ENCODE measurements around the gene TPCN1.
A peak's percentile ranks its signal among the peaks of the same experiment; 100 is the strongest.

TPCN1 gene

GRCh38 chr12:113289361-113289760 is 68.1 kb downstream of the TPCN1 start:
- no peak for DNase-seq

DNA sequence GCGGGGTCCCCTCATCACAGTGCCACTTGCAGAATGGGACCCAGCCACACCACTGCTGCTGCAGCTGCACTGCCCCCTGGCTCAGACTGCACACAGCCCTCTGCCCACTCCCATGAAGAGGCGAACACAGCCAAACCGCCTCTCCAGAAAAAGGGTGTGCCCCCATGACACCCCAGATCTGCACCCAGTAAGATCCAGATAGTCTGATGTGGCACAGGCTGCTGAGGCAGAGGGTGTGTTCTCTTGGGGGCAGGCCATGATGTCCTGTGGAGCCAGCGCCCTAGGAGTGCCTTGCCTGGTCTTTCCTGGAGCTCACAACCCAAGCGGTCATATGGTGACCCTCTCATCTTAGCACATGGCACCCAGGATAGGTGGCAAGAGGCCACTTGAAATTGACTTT is 69.2 kb downstream of the TPCN1 start:
- no peak for DNase-seq

GRCh38 chr12:113291586-113291985 is 70.3 kb downstream of the TPCN1 start:
- DNase-seq = no peak

DNA sequence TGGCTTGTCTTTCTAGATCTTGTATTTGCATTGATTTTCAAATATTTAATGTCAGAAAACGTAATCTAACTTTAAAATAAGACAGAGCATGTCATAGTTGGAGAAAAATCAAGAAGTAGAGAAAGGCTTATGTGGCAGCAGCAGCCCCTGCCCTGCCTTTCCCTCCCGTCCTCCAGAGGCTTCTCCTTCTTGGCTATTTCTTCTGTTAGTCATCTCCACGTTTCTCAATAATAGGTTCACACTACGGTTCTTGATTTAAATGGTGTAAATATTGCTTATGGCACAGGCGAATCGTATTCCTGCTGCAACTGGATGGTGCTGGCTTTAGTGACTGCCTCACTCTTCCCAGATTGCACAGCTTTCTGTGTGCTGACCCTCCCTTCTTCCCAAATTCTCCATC is 70.8 kb downstream of the TPCN1 start:
- peak; percentile 63 for DNase-seq

DNA sequence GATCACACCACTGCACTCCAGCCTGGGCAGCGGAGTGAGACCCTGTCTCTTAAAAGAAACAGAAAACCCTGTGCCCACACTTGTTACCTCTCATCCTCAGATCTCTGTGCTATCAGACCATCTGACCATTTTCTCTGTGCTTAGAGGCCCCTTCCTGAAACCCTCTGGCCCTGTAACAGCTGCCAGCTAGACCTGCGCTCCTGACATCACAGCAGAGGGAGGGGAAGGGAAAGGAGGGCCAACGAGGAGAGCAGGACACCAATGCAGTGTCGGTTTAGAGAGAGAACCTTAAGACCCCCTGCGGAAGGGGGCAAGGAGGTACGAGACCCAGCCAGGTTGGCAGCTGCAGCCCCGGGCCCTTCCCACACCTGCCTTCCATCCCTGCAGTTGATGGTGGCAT is 71.3 kb downstream of the TPCN1 start:
- DNase-seq = no peak

- no peak for DNase-seq
These were observed 71.8 kb downstream of the TPCN1 start for GRCh38 chr12:113293100-113293499.

DNA sequence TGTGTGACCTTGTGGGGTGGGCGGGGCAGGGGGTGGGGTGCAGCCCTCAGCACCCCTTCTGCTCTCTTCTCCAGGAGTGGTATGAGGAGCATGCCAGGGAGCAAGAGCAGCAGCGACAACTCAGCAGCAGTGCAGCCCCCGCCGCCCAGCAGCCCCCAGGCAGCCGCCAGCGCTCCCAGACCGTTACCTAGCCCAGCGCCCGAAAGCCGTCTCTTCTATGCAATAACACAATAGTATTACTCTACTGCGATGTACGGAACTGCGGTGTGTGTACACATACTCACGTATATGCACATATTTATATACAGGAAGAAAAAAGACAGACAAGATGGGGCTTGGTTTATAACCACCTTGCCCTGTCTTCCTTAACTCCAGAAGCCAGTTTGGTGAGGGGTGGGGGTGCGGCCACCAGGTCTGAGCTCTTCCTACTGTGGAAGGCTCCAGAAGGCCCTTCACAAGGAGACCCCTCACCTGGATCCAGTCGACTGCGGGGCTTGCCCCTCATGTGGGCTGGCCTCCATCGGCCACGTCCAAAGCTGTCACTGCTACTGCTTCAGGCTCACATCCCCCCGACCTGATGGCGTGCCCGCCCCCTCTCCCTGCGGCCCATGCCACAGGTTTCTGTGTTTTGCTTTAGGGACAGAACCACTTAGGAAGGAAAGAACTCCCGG is 74.8 kb downstream of the TPCN1 start:
- DNase-seq = no peak

GRCh38 chr12:113296557-113297213 is 75.4 kb downstream of the TPCN1 start:
- DNase-seq = no peak

- no peak for DNase-seq
These were observed 75.9 kb downstream of the TPCN1 start for GRCh38 chr12:113297214-113297587.

DNA sequence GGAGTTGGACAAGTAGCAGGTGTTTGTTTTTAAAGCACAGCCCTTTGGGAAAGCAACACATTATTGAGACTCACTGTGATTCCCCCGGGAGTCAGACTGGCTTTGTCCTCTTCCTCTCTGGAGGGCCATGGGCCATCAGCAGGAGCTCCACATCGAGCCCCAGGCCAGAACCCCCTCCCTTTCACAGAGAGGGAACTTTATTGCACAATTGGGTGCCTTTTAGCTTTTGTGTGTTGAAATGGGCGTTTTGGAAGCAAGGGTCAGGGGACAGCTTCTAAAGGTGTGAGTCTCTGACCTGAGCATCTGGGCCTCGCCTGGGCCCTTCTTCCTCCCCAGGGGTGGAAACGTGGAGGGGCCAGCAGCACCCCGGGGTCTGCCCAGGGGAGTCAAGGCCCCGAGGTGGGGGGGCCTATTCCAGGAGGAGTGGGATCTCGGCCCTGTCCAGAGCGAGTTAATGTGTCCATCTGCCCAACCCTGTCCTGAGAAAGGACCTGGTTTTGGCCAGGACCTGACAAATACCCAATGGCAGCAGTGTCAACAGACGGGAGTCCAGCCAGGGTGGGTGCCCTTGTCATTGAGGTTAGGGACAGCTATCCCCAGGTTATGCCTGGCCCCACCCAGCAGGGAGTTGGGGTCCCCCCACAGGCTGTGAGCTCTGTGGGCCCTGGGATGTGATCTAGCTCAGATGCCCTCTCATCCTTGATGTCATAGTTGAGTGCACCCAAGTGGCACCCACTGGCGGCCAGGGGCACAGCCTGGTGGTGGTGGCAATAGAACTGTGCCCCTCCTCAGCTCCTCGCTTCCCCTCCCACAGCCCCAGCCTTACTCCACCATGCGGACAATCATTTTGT is 76.6 kb downstream of the TPCN1 start:
- DNase-seq = no peak

DNA sequence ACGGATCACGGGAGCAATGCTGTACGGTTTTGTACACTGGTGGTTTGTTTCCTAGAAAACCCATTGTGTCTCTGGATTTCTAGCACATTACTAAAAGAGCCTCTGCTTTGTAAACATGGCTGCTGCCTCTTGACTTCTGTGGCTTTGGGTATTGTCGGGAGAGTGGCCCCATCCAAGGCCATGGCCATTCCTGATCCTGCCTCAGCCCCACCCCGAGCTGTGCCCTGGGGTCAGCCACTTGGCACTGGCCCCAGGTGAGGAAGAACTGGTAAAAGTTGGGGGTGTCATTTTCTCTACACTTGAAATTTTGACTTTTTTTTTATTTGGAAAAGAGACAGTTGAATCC is 77.2 kb downstream of the TPCN1 start:
- DNase-seq = no peak

GRCh38 chr12:113298861-113299545 is 77.7 kb downstream of the TPCN1 start:
- no peak for DNase-seq

- peak; percentile 69 for DNase-seq
These were observed 78.5 kb downstream of the TPCN1 start for GRCh38 chr12:113299619-113300237.

DNA sequence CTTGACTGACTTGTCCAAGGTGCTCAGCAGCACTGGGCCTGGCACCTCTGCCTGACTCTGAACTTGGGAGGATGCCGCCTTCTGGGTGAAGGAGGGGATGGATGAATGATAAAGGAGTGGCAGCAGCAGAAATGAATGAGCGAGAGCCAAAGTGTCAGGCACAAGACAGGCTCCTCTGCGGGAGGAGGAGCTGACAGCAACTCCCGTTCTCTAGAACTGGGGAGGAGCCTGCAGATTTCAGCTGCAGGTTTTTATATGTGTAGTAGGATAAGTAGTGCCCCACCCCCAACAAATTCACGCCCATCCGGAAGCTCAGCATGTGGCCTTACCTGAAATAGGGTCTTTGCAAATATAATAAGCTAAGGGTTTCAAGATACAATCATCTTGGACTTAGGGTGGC is 80.5 kb downstream of the TPCN1 start:
- no peak for DNase-seq

DNA sequence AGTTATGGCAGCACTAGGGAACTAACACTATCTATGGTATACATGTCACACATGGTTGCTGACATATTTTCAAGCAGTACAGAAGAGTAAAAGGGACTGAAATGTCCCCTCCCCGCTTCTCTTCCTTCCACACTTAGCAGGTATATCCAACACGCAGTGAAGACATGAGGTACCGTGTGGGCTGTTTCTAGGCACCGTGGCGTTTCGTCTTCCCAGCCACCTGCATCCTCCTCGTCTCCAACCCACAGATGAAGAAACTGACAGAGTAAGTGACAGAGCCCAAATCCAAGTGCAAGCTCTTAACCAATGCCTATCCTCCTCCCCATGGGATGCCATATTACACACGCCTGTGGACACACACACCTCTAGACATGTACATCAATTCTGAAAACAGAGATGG is 81.2 kb downstream of the TPCN1 start:
- no peak for DNase-seq

DNA sequence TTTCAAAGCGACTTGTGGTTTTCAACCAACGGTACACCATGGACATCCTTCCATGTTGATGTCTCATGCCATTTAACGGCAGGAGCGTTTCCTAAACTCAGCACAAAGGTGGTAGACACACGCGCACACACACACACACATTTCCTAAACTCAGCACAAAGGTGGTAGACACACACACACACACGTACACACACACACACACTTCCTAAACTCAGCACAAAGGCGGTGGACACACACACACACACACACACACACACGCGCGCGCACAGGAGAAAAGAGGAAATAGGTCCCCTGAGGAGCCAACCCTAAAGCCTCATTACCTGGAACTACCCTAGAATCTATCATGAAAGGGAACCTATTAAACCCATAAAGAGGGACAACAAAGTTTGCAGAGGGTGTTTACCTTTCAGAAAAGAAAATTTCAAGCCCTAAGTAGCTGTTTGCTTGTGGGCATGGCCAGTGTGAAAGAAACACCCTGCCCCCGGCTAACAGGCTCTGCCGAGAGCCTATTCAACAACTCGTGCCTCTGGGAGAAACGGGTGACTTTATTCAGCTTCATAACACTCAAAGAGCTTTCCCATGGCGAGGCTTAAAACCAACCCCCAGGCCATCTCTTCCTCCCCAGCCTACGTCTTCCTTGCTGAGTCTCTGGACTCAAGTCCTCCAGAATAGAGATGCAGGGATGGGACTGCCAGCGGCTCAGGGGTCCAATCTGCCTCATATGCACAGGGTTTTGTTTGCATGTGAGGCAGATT is 81.8 kb downstream of the TPCN1 start:
- DNase-seq = no peak

DNA sequence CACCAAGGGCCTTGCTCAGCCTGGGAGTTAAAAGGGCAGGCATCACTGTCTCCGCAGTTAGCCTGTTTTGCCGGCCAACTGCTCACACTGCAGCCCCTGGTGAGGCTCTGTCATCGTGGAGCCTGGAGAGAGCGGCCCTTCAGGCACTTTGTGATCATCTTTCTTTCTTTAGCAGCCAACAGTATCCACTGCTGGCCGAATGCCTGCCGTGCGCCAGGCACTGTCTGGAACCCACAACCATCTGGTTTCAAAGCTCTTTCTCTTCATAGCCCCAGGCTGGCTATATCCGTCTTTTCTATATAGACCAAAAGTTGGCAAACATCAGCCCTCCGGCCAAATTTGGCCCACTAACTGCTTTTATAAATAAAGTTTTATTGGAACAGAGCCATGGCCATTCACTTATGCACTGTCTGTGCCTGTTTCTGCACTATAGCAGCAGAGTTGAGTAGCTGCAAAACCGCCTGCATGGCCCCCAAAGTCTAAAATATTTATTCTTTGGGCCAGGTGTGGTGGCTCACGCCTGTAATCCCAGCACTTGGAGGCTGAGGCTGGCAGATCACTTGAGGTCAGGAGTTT is 84.1 kb downstream of the TPCN1 start:
- DNase-seq = no peak

- no peak for DNase-seq
These were observed 85.1 kb downstream of the TPCN1 start for GRCh38 chr12:113306382-113306781.

DNA sequence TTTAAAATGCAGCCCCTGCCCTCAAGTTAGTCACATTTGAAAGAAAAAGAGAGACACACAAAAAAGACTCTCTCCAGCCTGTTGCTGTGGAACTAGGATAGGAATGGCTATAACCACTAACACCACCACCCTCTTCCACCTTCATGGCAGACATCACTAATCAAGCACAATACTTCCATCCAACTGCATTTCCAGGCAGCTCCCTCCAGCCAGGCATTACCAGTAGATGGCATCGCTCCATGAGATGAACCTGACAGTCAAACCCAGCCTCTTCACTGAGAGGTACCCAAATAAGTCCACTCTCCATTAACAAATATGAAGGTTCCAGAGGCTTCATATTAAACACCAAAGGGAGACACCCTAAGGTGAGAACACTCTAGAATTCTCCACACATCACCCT is 89.2 kb downstream of the TPCN1 start:
- DNase-seq = no peak

DNA sequence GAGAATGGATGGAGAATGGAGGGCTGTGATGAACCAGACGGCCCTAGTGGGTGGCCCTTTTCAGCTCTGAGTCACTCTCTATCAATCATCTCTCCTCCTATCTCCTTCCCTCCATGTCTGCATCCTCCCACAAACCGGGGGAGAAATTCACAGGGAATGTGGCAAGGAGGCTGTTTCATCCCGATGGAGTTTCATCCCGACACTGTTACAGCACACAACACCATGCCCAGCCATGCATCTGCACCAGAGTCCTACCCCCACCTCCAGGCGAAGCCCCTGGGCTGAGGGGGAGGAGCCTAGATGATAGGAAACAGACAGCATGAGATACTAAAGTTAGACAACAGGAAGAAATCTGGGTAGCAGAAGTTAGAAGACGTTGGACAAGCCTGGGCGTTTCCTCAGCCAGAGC is 92.9 kb downstream of the TPCN1 start:
- peak; percentile 60 for DNase-seq

GRCh38 chr12:113315358-113315757 is 94.1 kb downstream of the TPCN1 start:
- no peak for DNase-seq

DNA sequence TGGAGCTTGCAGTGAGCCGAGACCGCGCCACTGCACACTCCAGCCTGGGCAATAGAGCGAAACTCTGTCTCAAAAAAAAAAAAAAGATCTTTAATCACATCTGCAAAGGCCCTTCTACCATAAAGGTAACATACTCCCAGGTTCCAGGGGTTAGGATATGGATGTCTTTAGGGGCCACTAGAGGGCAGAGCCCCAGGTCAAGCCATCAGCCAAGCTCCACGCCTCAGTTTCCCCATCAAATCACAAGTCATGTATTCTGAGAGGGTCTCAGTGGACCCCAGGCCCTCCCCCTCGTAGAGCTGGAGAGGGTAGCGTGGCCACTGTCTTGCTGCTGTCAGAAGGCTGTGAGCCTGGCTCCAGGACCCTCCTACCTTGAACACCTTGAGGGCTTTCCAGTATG is 94.9 kb downstream of the TPCN1 start:
- no peak for DNase-seq
